SU-DHL-6 (cell line): ENCODE results near the gene ST7L.

Experiments
- H2AFZ ChIP-seq: fragments of 200-600 bp; sonication (generic); 2 replicates; pipeline ENCODE4 v1.6.1; 2014; ENCODE audit warnings: low read depth, mild to moderate bottlenecking, moderate library complexity, mixed read lengths, antibody characterized with exemption, low read length; ENCODE audit not compliant: severe bottlenecking
- H3F3A ChIP-seq: fragments of 200-600 bp; shearing (Covaris generic); 2 replicates; pipeline ENCODE4 v1.6.0; 2016; ENCODE audit warnings: antibody characterized with exemption, mild to moderate bottlenecking; ENCODE audit not compliant: insufficient read depth
- H3K27ac ChIP-seq: fragments of 200-600 bp; sonication (generic); 2 replicates; pipeline ENCODE4 v1.5.1; 2016; ENCODE audit warnings: low read depth, mild to moderate bottlenecking, low read length, moderate library complexity, mixed read lengths
- H3K27me3 ChIP-seq: fragments of 200-600 bp; sonication (generic), shearing (Covaris generic); 2 replicates; pipeline ENCODE4 v1.6.0; 2014; ENCODE audit warnings: mild to moderate bottlenecking, low read length
- H3K36me3 ChIP-seq: fragments of 200-600 bp; sonication (generic); 2 replicates; pipeline ENCODE4 v1.6.1; 2014; ENCODE audit warnings: mild to moderate bottlenecking, low read length, mixed read lengths
- H3K4me2 ChIP-seq: fragments of 300-600, 200-600 bp; shearing (Covaris generic), sonication (generic); 2 replicates; pipeline ENCODE4 v1.6.0; 2014; ENCODE audit warnings: low read length, low read depth, mild to moderate bottlenecking; ENCODE audit not compliant: poor library complexity, severe bottlenecking
- H3K4me3 ChIP-seq: fragments of 200-600 bp; sonication (generic); 2 replicates; pipeline ENCODE4 v1.5.1; 2014; ENCODE audit warnings: antibody characterized with exemption, low read length, mild to moderate bottlenecking, mixed read lengths; ENCODE audit not compliant: insufficient read depth, poor library complexity, severe bottlenecking
- H3K79me2 ChIP-seq: fragments of 200-600 bp; sonication (generic); 2 replicates; pipeline ENCODE4 v1.6.1; 2014; ENCODE audit warnings: mild to moderate bottlenecking, low read length, moderate library complexity; ENCODE audit not compliant: insufficient read depth
- H3K9ac ChIP-seq: fragments of 200-600 bp; sonication (generic); 2 replicates; pipeline ENCODE4 v1.7.0; 2014; ENCODE audit warnings: mild to moderate bottlenecking, low read length
- H3K9me2 ChIP-seq: fragments of 200-600 bp; sonication (generic); replicated peaks from 2 replicates; pipeline ENCODE4 v1.6.1; 2014; ENCODE audit warnings: low read length; ENCODE audit not compliant: insufficient read depth
- H3K9me3 ChIP-seq: fragments of 200-600 bp; sonication (generic); 2 replicates; pipeline ENCODE4 v1.6.1; 2014; ENCODE audit warnings: low read length, mixed read lengths; ENCODE audit not compliant: insufficient read depth
- H4K20me1 ChIP-seq: fragments of 200-600 bp; sonication (generic); 2 replicates; pipeline ENCODE4 v1.6.1; 2014; ENCODE audit warnings: low read depth, mild to moderate bottlenecking, antibody characterized with exemption, low read length, moderate library complexity, mixed read lengths
- EZH2phosphoT487 ChIP-seq: fragments of 200-600 bp; sonication (generic), shearing (Covaris generic); conservative IDR thresholded peaks from 2 replicates; pipeline ENCODE4 v1.6.1; 2018; ENCODE audit warnings: mild to moderate bottlenecking, antibody characterized with exemption, low read length, moderate library complexity, mixed read lengths
- TF ChIP-seq, protein P1 (sequence below): fragments of 200-600 bp; sonication (generic); IDR thresholded peaks from one replicate; pipeline ENCODE4 v1.5.1; 2017; ENCODE audit warnings: antibody characterized with exemption, mild to moderate bottlenecking, low read length, moderate library complexity; ENCODE audit not compliant: insufficient read depth, poor library complexity, severe bottlenecking

The ST7L gene

DNA sequence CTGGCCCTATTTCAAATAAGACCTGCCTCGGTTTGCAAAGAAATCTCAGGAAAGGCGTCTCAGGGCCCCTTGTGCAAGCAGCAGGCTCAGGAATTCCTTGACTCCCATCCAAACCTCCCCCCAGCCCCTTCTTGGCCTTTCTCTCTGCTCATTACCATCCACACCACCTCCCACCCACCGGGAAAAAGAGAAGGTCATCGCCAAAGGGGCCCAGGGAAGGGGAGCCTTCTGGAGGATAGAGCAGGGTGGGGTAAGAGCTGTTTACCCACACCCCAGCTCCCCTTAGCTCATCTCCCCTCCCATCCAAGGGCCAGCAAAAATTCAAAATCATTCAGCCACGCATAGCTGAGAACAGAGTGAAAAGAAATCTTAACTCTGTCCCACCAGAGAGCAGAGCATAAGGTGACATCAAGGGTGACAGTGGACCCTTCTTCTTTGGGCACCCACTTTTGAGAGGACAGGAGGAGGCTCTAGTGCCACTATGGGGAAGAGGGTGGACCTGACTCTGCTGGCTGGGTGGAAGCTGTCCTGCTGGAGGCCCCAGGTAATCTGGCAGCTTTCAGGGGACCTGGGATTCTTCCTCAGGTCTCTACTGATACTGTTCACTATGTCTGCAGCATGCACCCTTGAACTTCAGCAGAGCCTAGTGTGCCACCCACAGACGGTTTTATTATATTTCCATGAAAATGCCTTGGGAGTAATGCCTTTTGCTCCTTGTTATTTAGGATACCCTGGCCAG lies 114.1 kb downstream of the ST7L start:
- Histone ChIP-seq H3K9me3 (no peaks in the 10 kb centered on the region), H3K4me2 (no peak overlapping the region), H3K36me3 (no peaks in the 10 kb centered on the region), H4K20me1 (no peaks in the 10 kb centered on the region), H3K9ac (no peak overlapping the region), H3K79me2 (no peaks in the 10 kb centered on the region), H3K4me3 (no peak overlapping the region), H3K27me3 (no peaks in the 10 kb centered on the region), H2AFZ (no peak overlapping the region), H3F3A (no peaks in the 10 kb centered on the region), H3K9me2 (no peaks in the 10 kb centered on the region), H3K27ac (no peak overlapping the region)
- TF ChIP-seq, protein P1, sequence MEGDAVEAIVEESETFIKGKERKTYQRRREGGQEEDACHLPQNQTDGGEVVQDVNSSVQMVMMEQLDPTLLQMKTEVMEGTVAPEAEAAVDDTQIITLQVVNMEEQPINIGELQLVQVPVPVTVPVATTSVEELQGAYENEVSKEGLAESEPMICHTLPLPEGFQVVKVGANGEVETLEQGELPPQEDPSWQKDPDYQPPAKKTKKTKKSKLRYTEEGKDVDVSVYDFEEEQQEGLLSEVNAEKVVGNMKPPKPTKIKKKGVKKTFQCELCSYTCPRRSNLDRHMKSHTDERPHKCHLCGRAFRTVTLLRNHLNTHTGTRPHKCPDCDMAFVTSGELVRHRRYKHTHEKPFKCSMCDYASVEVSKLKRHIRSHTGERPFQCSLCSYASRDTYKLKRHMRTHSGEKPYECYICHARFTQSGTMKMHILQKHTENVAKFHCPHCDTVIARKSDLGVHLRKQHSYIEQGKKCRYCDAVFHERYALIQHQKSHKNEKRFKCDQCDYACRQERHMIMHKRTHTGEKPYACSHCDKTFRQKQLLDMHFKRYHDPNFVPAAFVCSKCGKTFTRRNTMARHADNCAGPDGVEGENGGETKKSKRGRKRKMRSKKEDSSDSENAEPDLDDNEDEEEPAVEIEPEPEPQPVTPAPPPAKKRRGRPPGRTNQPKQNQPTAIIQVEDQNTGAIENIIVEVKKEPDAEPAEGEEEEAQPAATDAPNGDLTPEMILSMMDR: no peak
- no peak for TF ChIP-seq EZH2phosphoT487

DNA sequence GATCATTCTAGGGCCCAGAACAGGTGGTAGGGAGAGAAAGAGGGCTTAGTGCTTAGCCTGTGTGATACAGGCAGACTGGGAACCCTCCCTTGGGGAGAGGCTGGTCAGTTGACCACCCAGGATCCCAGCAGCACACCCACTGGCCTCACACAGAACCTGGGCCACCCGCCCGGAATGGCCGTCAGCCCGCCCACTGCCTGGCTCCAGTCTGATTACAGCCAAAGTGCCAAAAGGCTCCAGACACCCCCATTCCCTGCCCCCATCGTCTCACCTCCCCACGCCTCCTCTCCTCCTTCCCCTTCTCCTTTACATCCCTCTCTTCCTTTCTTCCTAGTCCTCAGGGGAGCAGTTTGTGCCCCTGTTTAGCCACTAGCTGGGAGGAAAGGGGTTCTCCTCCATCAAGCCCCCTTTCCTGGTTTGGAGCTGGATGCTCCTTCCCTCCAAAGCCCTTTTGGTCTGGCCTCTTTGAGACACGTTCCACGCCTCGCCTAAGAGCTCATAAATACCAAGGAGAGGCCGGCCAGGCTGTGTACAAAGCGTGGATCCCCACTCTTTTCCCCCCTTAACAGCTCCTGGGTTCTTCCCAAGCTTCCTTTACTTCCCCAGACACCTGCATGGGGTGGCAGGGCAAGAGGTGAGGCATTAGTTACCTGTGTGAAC lies 114.8 kb downstream of the ST7L start:
- H3K9ac ChIP-seq: no peak overlapping the region
- no peak overlapping the region for H3K4me2 ChIP-seq
- no peak overlapping the region for H3K4me3 ChIP-seq
- H2AFZ ChIP-seq: no peak overlapping the region
- no peaks in the 10 kb centered on the region for H4K20me1 ChIP-seq
- H3K27ac ChIP-seq: no peak overlapping the region
- H3F3A ChIP-seq: no peaks in the 10 kb centered on the region
- H3K27me3 ChIP-seq: no peaks in the 10 kb centered on the region
- TF ChIP-seq, protein P1: no peak
- TF ChIP-seq EZH2phosphoT487: no peak
- no peaks in the 10 kb centered on the region for H3K36me3 ChIP-seq
- H3K9me3 ChIP-seq: no peaks in the 10 kb centered on the region
- H3K79me2 ChIP-seq: no peaks in the 10 kb centered on the region
- H3K9me2 ChIP-seq: no peaks in the 10 kb centered on the region

DNA sequence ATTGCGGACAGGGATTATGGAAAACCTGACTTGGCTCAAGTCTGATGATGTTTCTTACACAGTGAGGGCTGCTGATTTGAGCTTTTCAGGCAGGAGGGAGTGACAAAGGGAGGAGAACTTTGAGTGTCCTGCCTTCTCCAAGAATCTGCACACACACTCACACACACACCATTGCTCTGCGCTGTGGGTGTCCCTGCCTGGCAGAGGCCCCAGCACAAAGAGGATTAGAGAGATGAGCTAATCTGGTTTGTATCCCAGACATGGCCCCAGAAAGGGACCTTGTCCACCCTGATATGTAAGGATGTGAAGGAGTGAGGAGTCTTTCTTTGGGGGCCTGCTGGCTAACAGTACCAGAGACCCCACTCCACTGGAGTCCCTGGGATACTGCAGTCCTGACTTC lies 116.1 kb downstream of the ST7L start:
- no peaks in the 10 kb centered on the region for H3K9me2 ChIP-seq
- no peaks in the 10 kb centered on the region for H3K79me2 ChIP-seq
- H3K9me3 ChIP-seq: no peaks in the 10 kb centered on the region
- no peaks in the 10 kb centered on the region for H3F3A ChIP-seq
- no peak overlapping the region for H3K27ac ChIP-seq
- no peak overlapping the region for H3K4me2 ChIP-seq
- TF ChIP-seq, protein P1: no peak
- no peak for TF ChIP-seq EZH2phosphoT487
- no peaks in the 10 kb centered on the region for H4K20me1 ChIP-seq
- H2AFZ ChIP-seq: no peak overlapping the region
- no peaks in the 10 kb centered on the region for H3K36me3 ChIP-seq
- H3K4me3 ChIP-seq: no peak overlapping the region
- no peaks in the 10 kb centered on the region for H3K27me3 ChIP-seq
- no peak overlapping the region for H3K9ac ChIP-seq
